CD4-positive, alpha-beta T cell treated with Interleukin-15 for 1 hour (primary cell): Measurements from ENCODE around the gene PDS5A.
"Not testable (repeated sequence)": the region's sequence is repeated elsewhere in the genome, so short reads cannot be mapped to it uniquely, and the experiment has no call there.

Experiments used
- DNase-seq: peaks from one replicate; pipeline ENCODE4 v3.0.0-alpha.2; 2020

PDS5A gene

GRCh38 chr4:39950861-39951481 lies 26.7 kb downstream of the PDS5A start:
- no peak for DNase-seq

GRCh38 chr4:39947963-39948362 lies 29.7 kb downstream of the PDS5A start:
- DNase-seq, result no peak

- DNase-seq, result no peak
Measured at GRCh38 chr4:39947417-39947816, 30.3 kb downstream of the PDS5A start.

GRCh38 chr4:39944245-39944644 lies 33.5 kb downstream of the PDS5A start:
- DNase-seq, result not testable (repeated sequence)

GRCh38 chr4:39942507-39942906 lies 35.2 kb downstream of the PDS5A start:
- no peak for DNase-seq

- DNase-seq, result no peak
Measured at GRCh38 chr4:39941682-39942217, 36.0 kb downstream of the PDS5A start.

- DNase-seq, result no peak
Measured at GRCh38 chr4:39937683-39938268, 39.9 kb downstream of the PDS5A start.

- DNase-seq, result no peak
Measured at GRCh38 chr4:39936565-39937418, 40.9 kb downstream of the PDS5A start.

GRCh38 chr4:39933671-39934590 lies 43.8 kb downstream of the PDS5A start:
- no peak for DNase-seq

GRCh38 chr4:39932776-39933402 lies 44.8 kb downstream of the PDS5A start:
- no peak for DNase-seq

GRCh38 chr4:39931441-39931901 lies 46.2 kb downstream of the PDS5A start:
- no peak for DNase-seq

GRCh38 chr4:39928538-39928937 lies 49.2 kb downstream of the PDS5A start:
- no peak for DNase-seq

GRCh38 chr4:39924014-39924413 lies 53.7 kb downstream of the PDS5A start:
- no peak for DNase-seq

GRCh38 chr4:39922399-39922798 lies 55.3 kb downstream of the PDS5A start:
- DNase-seq, result no peak

- no peak for DNase-seq
Measured at GRCh38 chr4:39913471-39913870, 64.2 kb downstream of the PDS5A start.

GRCh38 chr4:39910064-39910463 lies 67.6 kb downstream of the PDS5A start:
- DNase-seq, result no peak

GRCh38 chr4:39908284-39908683 lies 69.4 kb downstream of the PDS5A start:
- no peak for DNase-seq

- DNase-seq, result no peak
Measured at GRCh38 chr4:39905656-39906055, 72.1 kb downstream of the PDS5A start.

- DNase-seq, result not testable (repeated sequence)
Measured at GRCh38 chr4:39905019-39905418, 72.7 kb downstream of the PDS5A start.

GRCh38 chr4:39900966-39901365 lies 76.7 kb downstream of the PDS5A start:
- DNase-seq, result no peak

GRCh38 chr4:39899291-39899690 lies 78.4 kb downstream of the PDS5A start:
- no peak for DNase-seq

GRCh38 chr4:39898015-39898414 lies 79.7 kb downstream of the PDS5A start:
- DNase-seq, result no peak
